ENCODE data around the gene PLCL2. TPM values are rescaled to one million over a fixed set of nuclear protein-coding genes. Genes with fewer than 3 reads are reported as not detected.
A peak's percentile ranks its signal among the peaks of the same experiment; 100 is the strongest.

Gene PLCL2
- total RNA-seq, 1 donor from 2014 or later, result 2.5 TPM

DNA sequence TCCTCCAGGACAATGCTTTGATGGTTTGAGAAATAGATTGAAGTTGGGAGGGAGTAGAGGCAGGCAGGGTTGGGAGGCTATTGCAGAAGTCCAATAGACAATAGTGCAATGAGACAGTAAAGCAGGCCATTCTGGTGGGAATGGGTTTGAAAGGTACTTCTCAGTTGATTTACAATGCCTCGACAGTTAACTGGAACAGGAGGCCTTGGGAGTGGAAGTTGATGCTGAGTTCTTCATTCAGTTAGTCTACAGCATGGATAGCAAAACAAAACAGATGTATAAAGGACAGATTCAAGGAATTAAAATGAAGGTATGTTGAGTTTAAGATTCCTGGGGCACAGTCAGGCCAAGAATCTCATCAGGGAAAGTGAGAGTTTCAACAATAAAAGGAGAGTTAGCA lies 6.8 kb upstream of the PLCL2 start:
- H3K4me3 ChIP-seq (ENCODE audit: low read depth, low read length), result no peak overlapping the region
- no peaks in the 10 kb centered on the region for H3K27me3 ChIP-seq (ENCODE audit: control insufficient read depth, insufficient read depth, low read length)
- no peaks in the 10 kb centered on the region for H3K36me3 ChIP-seq (ENCODE audit: control insufficient read depth, insufficient read depth, low read length)
- TF ChIP-seq, protein P1, sequence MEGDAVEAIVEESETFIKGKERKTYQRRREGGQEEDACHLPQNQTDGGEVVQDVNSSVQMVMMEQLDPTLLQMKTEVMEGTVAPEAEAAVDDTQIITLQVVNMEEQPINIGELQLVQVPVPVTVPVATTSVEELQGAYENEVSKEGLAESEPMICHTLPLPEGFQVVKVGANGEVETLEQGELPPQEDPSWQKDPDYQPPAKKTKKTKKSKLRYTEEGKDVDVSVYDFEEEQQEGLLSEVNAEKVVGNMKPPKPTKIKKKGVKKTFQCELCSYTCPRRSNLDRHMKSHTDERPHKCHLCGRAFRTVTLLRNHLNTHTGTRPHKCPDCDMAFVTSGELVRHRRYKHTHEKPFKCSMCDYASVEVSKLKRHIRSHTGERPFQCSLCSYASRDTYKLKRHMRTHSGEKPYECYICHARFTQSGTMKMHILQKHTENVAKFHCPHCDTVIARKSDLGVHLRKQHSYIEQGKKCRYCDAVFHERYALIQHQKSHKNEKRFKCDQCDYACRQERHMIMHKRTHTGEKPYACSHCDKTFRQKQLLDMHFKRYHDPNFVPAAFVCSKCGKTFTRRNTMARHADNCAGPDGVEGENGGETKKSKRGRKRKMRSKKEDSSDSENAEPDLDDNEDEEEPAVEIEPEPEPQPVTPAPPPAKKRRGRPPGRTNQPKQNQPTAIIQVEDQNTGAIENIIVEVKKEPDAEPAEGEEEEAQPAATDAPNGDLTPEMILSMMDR (IDR thresholded peaks at IDR 0.05; ENCODE audit: insufficient read depth, low read length, poor library complexity, severe bottlenecking), result no peak
- no peak for DNase-seq (ENCODE audit: low read depth)

DNA sequence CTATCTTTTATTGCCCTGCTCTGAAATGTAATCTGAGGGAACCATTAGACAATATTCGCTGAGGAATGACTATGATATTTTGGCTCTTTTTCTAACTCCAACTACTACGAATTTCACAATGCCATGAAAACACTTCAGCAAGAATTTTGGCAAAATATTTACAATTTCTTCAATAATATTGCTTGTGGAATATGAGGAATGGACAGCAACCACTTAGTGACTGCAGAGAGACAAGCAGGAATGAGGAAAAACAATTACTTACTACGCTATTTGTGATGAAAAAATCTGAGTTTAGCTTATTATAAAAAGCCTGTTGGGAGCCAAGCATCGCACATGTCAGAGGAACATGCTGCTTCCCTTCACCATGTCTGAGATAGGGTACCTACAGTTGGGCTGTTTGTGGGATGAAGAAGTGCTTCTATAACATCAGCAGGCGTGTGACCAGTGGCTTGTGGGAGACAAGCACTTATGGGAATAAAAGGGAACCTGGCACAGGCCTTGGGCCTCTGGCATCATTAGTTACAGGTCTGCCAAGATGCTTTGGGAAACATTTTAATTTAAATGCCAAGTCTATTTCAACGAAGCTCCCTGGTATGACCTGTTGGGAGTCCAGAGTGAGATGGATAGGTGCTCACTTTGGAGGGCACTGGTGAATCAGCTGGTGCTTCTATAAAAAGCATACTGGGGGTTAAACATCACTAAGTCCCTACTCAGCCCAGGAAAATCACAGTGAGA lies 2.7 kb upstream of the PLCL2 start:
- Histone ChIP-seq H3K36me3 (ENCODE audit: control insufficient read depth, insufficient read depth, low read length) (no peaks in the 10 kb centered on the region), H3K27me3 (ENCODE audit: control insufficient read depth, insufficient read depth, low read length) (peaks cover 2% of the 10 kb centered on the region), H3K4me3 (ENCODE audit: low read depth, low read length) (no peak overlapping the region)
- TF ChIP-seq, protein P1 (IDR thresholded peaks at IDR 0.05; ENCODE audit: insufficient read depth, low read length, poor library complexity, severe bottlenecking), result no peak
- no peak for DNase-seq (ENCODE audit: low read depth)

DNA sequence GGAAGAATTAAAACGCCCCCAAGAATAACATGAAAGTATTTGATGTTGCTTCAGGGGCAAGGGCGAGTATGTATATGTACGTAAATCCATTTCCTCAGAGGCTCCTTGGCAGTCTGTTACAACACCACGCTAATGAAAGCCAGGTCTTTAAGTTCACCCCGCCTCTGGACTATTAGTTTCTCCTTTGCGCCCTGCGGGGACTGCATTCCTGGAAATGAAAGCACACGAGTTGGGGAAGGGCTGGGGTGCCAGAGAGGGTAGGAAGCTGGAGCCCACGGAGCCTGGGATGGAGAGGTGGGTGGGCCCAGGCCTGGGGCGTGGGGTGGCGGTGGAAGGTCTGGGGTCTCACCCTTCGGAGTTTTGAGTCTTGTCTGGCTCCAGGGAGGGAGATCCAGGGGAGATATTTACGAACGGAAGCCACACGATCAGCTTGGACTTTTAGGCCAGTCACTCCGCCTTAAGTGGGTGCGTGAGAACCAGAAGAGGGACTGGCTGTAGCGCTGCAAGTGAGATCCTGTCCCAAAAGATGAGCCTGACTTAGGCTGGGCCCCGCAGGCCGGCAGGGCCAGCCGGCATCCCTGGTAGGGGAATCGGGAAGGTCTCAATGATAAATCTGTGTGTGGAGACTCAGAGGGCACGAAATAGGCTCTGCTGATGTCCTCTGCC lies 1.6 kb upstream of the PLCL2 start:
- DNase-seq (ENCODE audit: low read depth), result no peak
- Histone ChIP-seq H3K36me3 (ENCODE audit: control insufficient read depth, insufficient read depth, low read length) (no peaks in the 10 kb centered on the region), H3K27me3 (ENCODE audit: control insufficient read depth, insufficient read depth, low read length) (peaks cover 2% of the 10 kb centered on the region), H3K4me3 (ENCODE audit: low read depth, low read length) (no peak overlapping the region)
- TF ChIP-seq, protein P1 (IDR thresholded peaks at IDR 0.05; ENCODE audit: insufficient read depth, low read length, poor library complexity, severe bottlenecking), result no peak

DNA sequence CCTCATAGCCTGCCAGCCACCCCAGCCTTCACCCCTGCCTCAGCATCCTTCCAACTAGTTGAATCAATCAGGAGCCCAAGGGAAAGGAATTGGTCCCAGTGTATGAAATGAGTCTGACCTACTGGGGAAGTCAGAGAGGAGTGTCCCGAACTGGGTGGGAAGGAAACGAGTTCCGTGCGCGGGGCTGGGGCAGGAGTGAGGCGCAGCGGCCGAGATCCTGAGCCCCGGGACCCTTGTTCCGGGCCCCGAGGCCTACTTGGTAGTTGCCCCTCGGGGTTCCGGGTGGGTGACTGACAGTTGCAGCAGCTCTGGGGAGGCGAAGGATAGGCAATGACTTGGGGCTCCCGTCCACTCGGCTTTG lies 1.1 kb upstream of the PLCL2 start:
- H3K4me3 ChIP-seq (ENCODE audit: low read depth, low read length), result no peak overlapping the region
- TF ChIP-seq, protein P1 (IDR thresholded peaks at IDR 0.05; ENCODE audit: insufficient read depth, low read length, poor library complexity, severe bottlenecking), result no peak
- peaks cover 2% of the 10 kb centered on the region for H3K27me3 ChIP-seq (ENCODE audit: control insufficient read depth, insufficient read depth, low read length)
- H3K36me3 ChIP-seq (ENCODE audit: control insufficient read depth, insufficient read depth, low read length), result no peaks in the 10 kb centered on the region
- no peak for DNase-seq (ENCODE audit: low read depth)

DNA sequence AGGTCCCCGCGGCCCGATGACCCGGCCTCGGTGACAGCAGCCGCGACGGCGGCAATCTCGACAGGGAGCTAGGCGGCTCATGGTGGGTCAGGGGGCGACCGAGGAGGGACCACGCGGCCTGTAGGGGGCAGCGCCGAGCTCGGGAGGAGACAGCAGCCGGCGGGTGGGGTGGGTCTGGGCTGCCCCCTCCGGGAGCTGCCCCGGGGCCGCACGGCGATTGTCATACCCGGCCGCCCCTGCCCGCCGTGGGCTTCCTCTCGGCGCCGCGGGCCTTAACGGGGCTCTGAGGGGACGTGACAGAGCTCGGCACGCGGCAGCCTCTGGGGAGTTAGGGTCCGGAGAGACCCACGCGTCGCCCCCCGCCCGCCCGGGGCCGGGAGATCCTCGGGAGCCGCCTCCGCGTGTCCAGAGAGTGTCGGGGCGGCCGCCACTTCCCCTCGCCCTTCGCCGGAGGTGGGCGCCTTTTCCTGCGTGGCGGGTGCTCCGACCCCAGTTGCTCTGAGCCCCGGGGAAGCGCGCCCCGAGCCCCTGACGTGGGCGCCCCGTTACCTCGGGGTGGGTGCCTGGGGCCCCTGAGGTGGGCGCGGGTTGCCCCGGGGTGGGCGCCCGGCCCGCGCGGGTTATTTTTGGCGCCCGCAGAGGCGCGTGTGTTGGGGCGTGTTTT lies 539 bp upstream of the PLCL2 start:
- H3K36me3 ChIP-seq (ENCODE audit: control insufficient read depth, insufficient read depth, low read length), result no peaks in the 10 kb centered on the region
- TF ChIP-seq, protein P1 (IDR thresholded peaks at IDR 0.05; ENCODE audit: insufficient read depth, low read length, poor library complexity, severe bottlenecking), result peak; percentile 61
- DNase-seq (ENCODE audit: low read depth), result no peak
- H3K4me3 ChIP-seq (ENCODE audit: low read depth, low read length), result peak overlapping the region; percentile 63
- H3K27me3 ChIP-seq (ENCODE audit: control insufficient read depth, insufficient read depth, low read length), result peaks cover 2% of the 10 kb centered on the region
